ENCODE data around the gene ZNF521. TPM values are rescaled to one million over a fixed set of nuclear protein-coding genes. Genes with fewer than 3 reads are reported as not detected.

The ZNF521 gene
- total and polyA plus RNA-seq, 2 experiments from 2014 or later: 3.1 to 9.2 TPM

DNA sequence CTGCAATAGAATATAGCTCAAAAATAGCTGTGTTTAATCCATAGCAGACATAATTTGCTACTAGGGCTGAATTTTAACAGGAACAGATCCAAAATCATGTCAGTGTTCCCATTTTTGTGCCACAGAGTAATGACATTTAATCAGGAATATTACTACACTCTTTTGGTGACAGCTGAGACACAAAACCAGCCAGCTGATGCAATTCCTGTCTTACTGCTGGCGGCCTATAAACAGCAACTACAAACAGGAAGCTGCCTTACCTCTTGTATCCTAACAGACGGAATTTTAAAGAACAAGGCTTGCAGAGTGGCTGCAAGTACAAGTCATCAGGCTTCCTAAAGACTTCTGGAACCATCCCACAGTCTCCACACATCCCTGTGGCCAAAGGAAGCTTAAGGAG, 218.1 kb downstream of the ZNF521 start (continued):
- no peak for TF ChIP-seq ZNF462 (CRISPR knock-in tag; IDR thresholded peaks at IDR 0.05)

GRCh38 chr18:25132786-25133496, 219.0 kb downstream of the ZNF521 start:
- Histone ChIP-seq H2AFZ (no peak overlapping the region), H3K36me3 (ENCODE audit: insufficient read depth) (no peaks in the 10 kb centered on the region), H3K4me3 (no peak overlapping the region), H3K9me2 (ENCODE audit: insufficient read depth) (no peaks in the 10 kb centered on the region), H3K79me2 (replicated peaks; ENCODE audit: insufficient read depth) (no peaks in the 10 kb centered on the region), H3F3A (replicated peaks; ENCODE audit: low read depth) (no peaks in the 10 kb centered on the region), H3K27me3 (ENCODE audit: insufficient read depth) (no peaks in the 10 kb centered on the region), H3K27ac (ENCODE audit: low read depth) (no peak overlapping the region), H3K4me2 (no peak overlapping the region), H4K20me1 (replicated peaks; ENCODE audit: insufficient read depth) (no peaks in the 10 kb centered on the region), H3K4me1 (ENCODE audit: insufficient read depth) (peaks cover 19% of the 10 kb centered on the region)
- Mint-ChIP-seq H3K36me3 (ENCODE audit: low read depth) (no peaks in the 10 kb centered on the region), H3K4me3 (no peak overlapping the region), H3K4me1 (peaks cover 32% of the 10 kb centered on the region), H3K27me3 (ENCODE audit: insufficient read depth, low read depth, poor library complexity) (no peaks in the 10 kb centered on the region), H3K9me3 (no peaks in the 10 kb centered on the region), H3K27ac (no peak overlapping the region)
- DNase-seq (ENCODE audit: low spot score): no peak
- no peak for ATAC-seq
- no peak for TF ChIP-seq JUNB (IDR thresholded peaks at IDR 0.05; ENCODE audit: unreplicated experiment)
- TF ChIP-seq EZH2phosphoT487 (IDR thresholded peaks at IDR 0.05; ENCODE audit: unreplicated experiment): no peak
- TF ChIP-seq POLR2AphosphoS5 (IDR thresholded peaks at IDR 0.05; ENCODE audit: low read depth): no peak
- TF ChIP-seq STAT1 (IDR thresholded peaks at IDR 0.05; ENCODE audit: unreplicated experiment): no peak
- TF ChIP-seq NANOG (IDR thresholded peaks at IDR 0.05; ENCODE audit: borderline replicate concordance): no peak
- TF ChIP-seq CTCF (conservative IDR thresholded peaks at IDR 0.05; ENCODE audit: low read depth in 2 of 2): no peak
- no peak for TF ChIP-seq CREB1 (CRISPR knock-in tag; IDR thresholded peaks at IDR 0.05; ENCODE audit: low read depth)
- no peak for TF ChIP-seq ETS1 (IDR thresholded peaks at IDR 0.05)
- TF ChIP-seq ZNF331 (CRISPR knock-in tag; IDR thresholded peaks at IDR 0.05; ENCODE audit: low read depth): no peak
- TF ChIP-seq REST (IDR thresholded peaks at IDR 0.05; ENCODE audit: unreplicated experiment): no peak
- no peak for TF ChIP-seq ZNF114 (CRISPR knock-in tag; IDR thresholded peaks at IDR 0.05)
- no peak for TF ChIP-seq EZH2 (IDR thresholded peaks at IDR 0.05; ENCODE audit: low read depth, unreplicated experiment)

Data from GM23338 (cell line).